ENCODE data around the gene ZNF836.

- no peak for TF ChIP-seq MYC (IDR thresholded peaks at IDR 0.05; ENCODE audit: borderline replicate concordance, low read length)
- TF ChIP-seq JUN (IDR thresholded peaks at IDR 0.05): no peak
- TF ChIP-seq CTCF (IDR thresholded peaks at IDR 0.05): no peak
- TF ChIP-seq USF2 (IDR thresholded peaks at IDR 0.05): no peak
- no peak for TF ChIP-seq POLR2A (IDR thresholded peaks at IDR 0.05; ENCODE audit: low read length)
- no peak for TF ChIP-seq CBX2 (IDR thresholded peaks at IDR 0.05; ENCODE audit: borderline replicate concordance, low read depth)
- no peak for TF ChIP-seq SMC3 (IDR thresholded peaks at IDR 0.05)
Measured at GRCh38 chr19:52217576-52217975, 46.2 kb upstream of the ZNF836 start.

All from A549 (cell line).